Upper lobe of right lung (tissue), 1 donor: ENCODE data around the gene SLX9. TPM values are rescaled to one million over a fixed set of nuclear protein-coding genes. Genes with fewer than 3 reads are reported as not detected.

Experiments
- ATAC-seq: fragments of 200-7000 bp; cut with Tn5 transposase; one replicate; pipeline ENCODE4 v1.9.1; 2020; ENCODE audit warnings: mild to moderate bottlenecking, moderate library complexity
- DNase-seq: peaks from one replicate; pipeline ENCODE4 v3.0.0-alpha.2; 2020
- H3K27ac ChIP-seq: fragments of 200-600 bp; one replicate; pipeline ENCODE4 v1.8.0; 2022
- H3K27me3 ChIP-seq: fragments of 200-600 bp; one replicate; pipeline ENCODE4 v1.8.0; 2022; ENCODE audit warnings: mild to moderate bottlenecking
- H3K36me3 ChIP-seq: fragments of 200-600 bp; one replicate; pipeline ENCODE4 v1.8.0; 2022
- H3K4me1 ChIP-seq: fragments of 200-600 bp; one replicate; pipeline ENCODE4 v1.8.0; 2022
- H3K4me3 ChIP-seq: fragments of 200-600 bp; one replicate; pipeline ENCODE4 v1.8.0; 2022; ENCODE audit warnings: mild to moderate bottlenecking
- H3K9me3 ChIP-seq: fragments of 200-600 bp; one replicate; pipeline ENCODE4 v1.8.0; 2022
- CTCF ChIP-seq: fragments of 200-600 bp; IDR thresholded peaks from one replicate; pipeline ENCODE4 v1.8.0; 2022; ENCODE audit warnings: antibody characterized with exemption
- intact Hi-C: fragments of 100-400 bp; cut with DNase I; formaldehyde crosslinking; loops from one replicate; pipeline ENCODE4 v1.11.0; 2022
- total RNA-seq: library from RNA; stranded (reverse); fragmentation: NEBNext Ultra II Directional; extraction: Animal tissue kit (Norgen Biotek cat#: 25700); gene quantifications from one replicate; pipeline ENCODE4 v1.2.1, GENCODE V29; 2021
- donor health status: DM: no; HTN: yes; CAD: no; lungs with severe emphysema.

SLX9 gene
- total RNA-seq, 1 donor from 2014 or later, result 22.8 TPM

GRCh38 chr21:44965251-44966022, 25.6 kb downstream of the SLX9 start:
- intact Hi-C loops, result no loop called here
- no peak for TF ChIP-seq CTCF
- DNase-seq (no peak), ATAC-seq (peak; percentile 21)
- Histone ChIP-seq H3K36me3 (peaks cover 3% of the 10 kb centered on the region), H3K27me3 (no peaks in the 10 kb centered on the region), H3K4me3 (no peak overlapping the region), H3K4me1 (peaks cover 60% of the 10 kb centered on the region), H3K27ac (no peak overlapping the region), H3K9me3 (no peaks in the 10 kb centered on the region)

GRCh38 chr21:44966135-44967081, 26.6 kb downstream of the SLX9 start:
- TF ChIP-seq CTCF, result no peak
- no peak for ATAC-seq
- Histone ChIP-seq H3K27ac (peak overlapping the region; percentile 30), H3K27me3 (no peaks in the 10 kb centered on the region), H3K4me1 (peaks cover 60% of the 10 kb centered on the region), H3K9me3 (no peaks in the 10 kb centered on the region), H3K4me3 (no peak overlapping the region), H3K36me3 (no peaks in the 10 kb centered on the region)
- intact Hi-C loops, result no loop called here
- DNase-seq, result no peak

- Histone ChIP-seq H3K9me3 (no peaks in the 10 kb centered on the region), H3K4me1 (peaks cover 55% of the 10 kb centered on the region), H3K27ac (peak overlapping the region; percentile 30), H3K4me3 (no peak overlapping the region), H3K36me3 (no peaks in the 10 kb centered on the region), H3K27me3 (no peaks in the 10 kb centered on the region)
- no peak for TF ChIP-seq CTCF
- no peak for DNase-seq
- intact Hi-C loops, result no loop called here
- ATAC-seq, result peak; percentile 2
Observed at GRCh38 chr21:44967082-44968047, 27.5 kb downstream of the SLX9 start.

GRCh38 chr21:44969066-44969670, 29.3 kb downstream of the SLX9 start:
- Histone ChIP-seq H3K36me3 (no peaks in the 10 kb centered on the region), H3K4me3 (no peak overlapping the region), H3K9me3 (no peaks in the 10 kb centered on the region), H3K27me3 (no peaks in the 10 kb centered on the region), H3K4me1 (peaks cover 44% of the 10 kb centered on the region), H3K27ac (peak overlapping the region; percentile 39)
- intact Hi-C loops, result no loop called here
- DNase-seq, result no peak
- no peak for ATAC-seq
- no peak for TF ChIP-seq CTCF
